Measurements from ENCODE around the gene RNF130. TPM values are rescaled to one million over a fixed set of nuclear protein-coding genes. Genes with fewer than 3 reads are reported as not detected.
A peak's percentile ranks its signal among the peaks of the same experiment; 100 is the strongest.

Gene RNF130
- total RNA-seq, 1 donor from 2014 or later, result 32.4 TPM

DNA sequence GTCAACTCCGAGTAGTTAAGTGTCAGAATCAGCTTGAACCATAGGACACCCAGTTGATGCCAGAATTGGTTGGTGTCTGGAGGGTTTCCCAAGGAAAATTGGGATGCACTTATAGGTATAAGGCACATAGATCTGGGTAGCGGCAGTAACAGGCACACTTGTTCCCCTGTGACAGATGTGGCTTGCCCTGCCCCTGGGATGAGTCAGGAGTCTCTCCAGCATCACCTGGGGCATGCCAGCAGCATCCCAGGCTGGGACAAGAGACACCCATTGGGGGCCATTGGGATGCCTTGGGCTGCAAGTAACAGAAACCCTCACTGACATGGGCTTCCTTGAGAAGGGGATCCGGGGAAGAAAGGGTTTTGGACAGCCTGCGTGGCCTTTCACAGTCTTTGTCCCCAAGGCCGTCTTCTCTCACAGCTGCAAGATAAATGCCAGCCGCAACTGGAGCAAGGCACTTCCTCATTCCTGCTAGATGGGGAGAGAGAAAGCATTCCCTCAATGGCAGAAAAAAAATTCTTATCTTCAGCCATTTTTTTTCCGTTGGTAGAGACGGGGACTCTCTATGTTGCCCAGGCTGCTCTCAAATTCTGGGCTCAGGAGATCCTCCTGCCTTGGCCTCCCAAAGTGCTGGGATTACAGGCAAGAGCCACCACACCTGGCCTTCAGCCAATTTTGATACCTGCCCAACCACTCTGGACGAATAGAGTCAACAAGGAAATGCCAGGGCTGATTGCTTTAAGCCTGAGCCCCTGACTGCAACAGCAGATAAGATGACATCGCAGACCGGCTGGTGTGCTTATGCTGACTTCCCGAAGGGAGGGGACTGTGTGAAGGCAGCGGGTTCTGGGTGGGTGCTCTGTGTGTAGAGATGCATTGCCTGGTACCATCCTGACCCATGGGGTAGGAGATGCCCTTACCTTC, 13.3 kb upstream of the RNF130 start:
- no peak for DNase-seq

DNA sequence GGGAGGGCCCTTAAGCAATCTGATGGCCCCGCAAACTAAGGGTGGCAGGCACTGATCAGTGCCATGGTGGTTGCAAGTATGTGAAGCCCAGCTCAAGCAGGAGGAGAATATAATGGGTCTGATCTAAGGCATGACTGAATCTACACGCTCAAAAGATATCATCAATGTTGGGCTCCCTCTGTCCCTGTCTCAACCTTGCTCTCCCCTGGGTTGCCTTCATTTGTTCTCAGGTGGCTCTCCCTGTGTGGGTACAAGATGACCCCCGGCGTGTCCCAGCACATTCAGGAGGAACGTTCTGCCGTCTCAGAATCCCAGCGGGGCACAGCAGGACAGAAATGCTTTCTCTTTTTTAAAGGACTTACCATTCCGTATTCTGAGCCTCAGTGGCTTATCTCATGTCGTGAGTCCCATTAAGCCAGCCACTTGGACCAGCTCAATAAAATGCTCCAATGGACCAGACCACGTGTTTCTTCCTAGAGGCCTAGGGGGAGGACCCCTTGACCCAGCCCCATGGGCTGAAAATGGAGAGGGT, 12.0 kb upstream of the RNF130 start:
- no peak for DNase-seq

DNA sequence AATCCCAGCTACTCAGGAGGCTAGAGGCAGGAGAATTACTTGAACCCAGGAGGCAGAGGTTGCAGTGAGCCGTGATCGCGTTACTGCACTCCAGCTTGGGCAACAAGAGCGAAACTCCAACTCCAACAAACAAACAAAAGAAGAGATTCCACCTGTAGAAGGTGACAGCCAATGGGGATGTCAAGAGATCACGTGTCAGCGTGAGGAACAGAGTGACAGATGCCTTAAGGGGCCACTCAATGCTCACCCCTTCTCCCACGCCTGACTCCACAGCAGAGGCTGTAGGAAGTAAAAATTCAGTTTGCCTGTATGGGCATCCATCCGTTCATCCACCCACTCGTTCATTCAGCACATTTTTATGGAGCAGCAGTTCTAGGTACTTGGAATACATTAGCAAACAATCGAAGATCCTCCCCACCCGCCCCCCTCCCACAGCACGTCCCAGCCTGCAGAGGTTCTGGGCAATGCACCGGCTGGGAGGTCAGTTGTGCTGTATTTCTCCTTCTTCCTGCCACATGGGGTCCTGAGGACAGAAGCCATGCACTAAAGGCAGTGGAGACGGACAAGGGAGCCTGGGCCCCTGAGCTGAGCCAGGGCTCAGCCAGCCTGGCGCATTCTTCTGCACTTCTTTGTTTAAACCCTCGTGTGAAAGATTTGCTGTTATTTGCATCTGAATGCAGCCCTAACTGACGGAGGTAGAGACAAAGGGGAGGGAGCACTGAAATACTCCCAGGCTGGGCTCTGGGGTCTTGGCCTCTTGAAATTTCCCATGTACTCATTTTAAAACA, 11.3 kb upstream of the RNF130 start:
- DNase-seq, result no peak

DNA sequence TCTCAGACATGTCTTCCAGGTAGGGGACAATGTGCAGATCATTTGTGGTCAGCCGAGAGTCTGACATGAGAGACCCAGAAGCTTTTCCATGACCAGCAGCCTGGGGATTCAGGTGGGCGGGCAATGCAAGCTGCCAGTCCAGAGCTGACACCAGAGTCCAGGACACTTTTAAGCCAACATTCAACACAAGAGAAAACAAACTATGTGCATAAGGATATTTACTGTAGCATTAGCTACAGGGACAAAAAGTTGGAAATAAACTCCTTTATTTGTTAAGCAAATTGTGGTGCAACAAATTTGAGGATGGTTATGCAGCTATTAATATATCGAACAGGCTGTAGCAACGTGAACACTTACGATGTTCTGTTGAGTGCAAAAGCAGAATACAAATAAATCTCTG, 9.9 kb upstream of the RNF130 start:
- no peak for DNase-seq

DNA sequence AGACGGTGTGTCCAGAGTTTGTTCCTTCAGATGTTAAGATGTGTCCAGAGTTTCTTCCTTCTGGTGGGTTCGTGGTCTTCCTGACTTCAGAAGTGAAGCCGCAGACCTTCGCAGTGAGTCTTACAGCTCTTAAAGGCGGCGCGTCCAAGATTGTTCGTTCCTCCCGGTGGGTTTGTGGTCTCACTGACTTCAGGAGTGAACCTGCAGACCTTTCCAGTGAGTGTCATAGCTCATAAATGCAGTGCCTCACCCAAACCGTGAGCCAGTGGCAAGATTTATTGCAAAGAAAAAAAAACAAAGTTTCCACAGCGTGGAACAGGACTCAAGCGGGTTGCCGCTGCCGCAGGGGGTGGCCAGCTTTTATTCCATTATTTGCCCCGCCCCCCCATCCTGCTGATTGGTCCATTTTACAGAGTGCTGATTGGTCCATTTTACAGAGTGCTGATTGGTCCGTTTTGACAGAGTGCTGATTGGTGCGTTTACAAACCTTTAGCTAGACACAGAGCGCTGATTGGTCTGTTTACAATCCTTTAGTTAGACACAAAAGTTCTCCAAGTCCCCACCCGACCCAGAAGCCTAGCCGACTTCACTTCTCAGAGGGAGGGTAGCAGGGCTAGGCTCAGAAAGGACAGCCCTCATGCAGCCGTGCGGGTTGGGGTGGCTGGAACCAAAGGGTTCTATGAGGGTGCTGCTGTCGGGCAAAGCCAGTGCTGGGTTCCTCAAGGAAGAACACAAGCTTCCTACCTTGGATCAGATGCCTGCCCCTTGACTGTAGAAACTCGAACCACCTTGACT, 9.1 kb upstream of the RNF130 start:
- DNase-seq, result no peak

DNA sequence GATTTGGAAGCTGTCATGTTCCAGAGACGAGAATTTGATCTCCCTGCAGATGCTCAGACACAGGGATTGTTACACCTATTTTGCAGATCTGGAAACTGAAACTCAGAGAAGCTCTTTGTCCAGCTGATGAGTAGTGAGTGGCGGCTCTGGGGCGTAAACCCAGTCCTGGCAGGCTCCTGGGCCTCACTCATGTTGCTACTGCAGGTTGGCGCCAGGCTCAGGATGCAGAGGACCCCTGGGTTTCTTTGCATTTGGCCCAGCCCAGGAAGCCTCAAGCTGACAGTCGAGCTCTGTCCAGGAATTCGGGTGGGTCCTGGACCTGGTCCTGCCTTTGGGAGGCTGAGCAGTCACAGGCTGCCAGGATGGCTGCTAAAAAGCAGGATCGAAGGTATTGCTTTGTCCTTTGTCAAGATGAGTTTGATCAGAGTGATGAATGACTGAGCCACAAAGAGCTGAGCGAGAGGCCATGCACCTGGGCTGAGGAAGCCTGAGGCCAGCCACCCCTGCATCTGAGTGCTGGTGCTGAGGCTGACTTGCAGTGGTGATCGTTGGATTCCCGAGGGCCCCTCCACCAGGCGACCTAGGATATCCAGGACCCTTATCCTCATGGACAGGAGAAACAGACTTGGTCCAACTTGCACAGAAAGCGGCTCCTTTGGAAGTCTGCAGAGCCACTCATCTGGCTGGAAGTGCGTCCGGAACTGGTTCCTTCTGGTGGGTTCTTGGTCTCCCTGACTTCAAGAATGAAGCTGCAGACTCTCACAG, 8.3 kb upstream of the RNF130 start:
- DNase-seq, result no peak

DNA sequence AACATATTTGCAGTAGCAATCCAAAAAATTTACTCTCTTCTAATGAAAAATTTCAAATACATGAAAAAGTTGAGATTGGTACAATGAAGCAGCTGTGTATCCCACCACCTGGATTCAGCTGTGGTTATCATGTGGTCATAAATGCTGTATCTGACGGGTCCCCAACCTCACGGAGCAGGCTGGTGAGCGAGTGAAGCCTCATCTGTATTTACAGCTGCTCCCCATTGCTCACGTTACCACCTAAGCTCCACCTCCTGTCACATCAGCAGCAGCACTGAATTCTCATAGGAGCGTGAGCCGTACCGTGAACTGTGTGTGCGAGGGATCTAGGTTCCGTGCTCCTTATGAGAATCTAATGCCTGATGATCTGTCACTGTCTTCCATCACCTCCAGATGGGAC, 6.8 kb upstream of the RNF130 start:
- no peak for DNase-seq

DNA sequence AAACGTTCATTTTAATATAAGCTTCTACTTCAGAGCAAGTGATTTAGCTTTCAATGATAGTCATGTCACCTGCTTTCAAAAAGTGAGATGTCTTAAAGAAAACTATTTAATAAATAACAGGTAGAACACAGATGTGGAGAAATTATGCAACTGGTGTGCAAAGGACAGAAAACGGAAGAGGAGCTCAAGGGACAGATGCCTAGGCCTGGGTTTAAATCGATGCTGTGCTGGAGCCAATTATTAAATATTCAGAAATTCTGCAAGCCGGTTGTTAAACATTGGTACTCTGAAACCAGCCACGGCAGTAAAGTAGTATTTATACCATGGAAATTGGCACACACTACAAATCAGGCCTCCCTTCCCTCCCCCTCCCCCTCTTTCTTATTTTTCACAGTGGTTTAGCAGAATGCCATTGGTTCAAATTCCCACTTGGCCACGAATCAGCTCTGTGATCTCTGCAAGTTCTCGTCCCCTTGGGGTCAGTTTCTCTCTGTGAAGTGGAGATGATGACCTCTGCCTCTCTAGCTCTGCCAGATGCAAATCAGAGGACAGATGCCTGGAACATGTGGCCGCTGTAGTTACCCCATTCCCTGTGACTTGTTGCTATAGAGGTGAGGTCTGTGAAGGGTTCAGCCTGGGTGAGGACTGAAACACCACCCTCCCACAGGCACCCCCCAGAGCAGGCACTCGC, 6.2 kb upstream of the RNF130 start:
- no peak for DNase-seq

DNA sequence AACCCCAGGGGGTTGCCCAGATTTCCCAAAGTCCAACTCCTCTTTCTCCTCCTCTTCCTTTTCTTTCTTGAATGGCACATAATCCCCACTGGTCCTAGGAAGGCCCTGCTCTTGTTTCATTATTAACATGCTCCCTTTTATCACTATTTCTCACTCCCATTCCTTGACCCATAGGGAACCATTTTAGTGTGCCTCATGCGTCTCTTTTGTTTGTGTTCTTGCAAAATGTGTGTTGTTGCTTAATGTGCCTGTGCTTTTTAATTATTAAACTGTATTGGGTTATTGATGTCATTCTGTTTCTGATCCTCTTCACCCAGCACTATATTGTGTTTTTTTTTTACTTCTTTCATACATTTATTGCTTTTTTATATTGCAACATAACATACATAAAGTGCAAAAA, 4.1 kb upstream of the RNF130 start:
- DNase-seq, result no peak

DNA sequence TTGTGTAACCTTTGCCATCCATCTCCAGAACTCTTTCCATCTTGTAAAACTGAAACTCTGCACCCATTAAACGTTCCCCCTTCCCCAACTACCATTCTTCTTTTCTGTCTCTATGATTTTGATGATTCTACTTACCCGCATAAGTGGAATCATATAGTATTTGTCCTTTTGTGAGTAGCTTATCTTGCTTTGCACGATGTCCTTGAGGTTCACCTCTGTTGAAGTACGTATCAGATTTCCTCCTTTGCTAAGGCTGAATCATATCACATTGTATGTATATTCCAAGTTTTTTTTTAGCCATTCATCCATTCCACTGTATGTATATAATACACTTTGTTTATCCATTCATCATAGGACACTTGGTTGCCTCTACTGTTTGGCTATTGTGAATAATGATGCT, 2.9 kb upstream of the RNF130 start:
- DNase-seq, result no peak

DNA sequence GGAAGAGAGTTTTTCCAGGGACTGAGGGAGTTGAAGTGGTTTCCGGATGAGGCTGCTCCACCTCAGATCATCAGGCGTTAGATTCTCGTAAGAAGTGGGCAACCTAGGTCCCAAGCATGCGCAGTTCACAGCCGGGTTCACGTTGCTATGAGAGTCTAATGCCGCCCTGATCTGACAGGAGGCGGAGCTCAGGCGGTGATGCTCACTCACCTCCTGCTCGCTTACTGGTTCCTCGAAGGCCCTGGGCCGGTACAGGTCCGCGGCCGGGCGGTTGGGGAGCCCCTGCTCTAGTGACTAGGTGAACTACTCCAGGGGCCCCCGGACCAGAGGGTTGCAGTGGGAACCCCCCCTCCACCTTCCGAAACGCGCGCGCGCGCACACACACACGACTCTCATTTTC, 997 bp upstream of the RNF130 start:
- DNase-seq, result no peak

DNA sequence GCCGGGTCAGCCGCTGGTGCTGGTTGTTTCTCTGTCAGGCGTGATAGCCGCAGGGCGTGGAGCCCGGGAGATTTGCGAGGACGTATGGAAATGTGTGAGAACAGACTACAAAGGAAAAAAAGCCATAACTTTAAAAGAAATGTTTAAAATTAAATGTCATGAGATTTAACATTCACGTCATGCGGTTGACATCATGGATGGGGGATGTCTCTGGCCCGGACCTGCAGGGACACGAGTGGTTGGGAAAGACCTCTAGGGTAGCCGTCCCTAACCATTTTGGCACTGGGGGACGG, 643 bp upstream of the RNF130 start:
- DNase-seq, result no peak

DNA sequence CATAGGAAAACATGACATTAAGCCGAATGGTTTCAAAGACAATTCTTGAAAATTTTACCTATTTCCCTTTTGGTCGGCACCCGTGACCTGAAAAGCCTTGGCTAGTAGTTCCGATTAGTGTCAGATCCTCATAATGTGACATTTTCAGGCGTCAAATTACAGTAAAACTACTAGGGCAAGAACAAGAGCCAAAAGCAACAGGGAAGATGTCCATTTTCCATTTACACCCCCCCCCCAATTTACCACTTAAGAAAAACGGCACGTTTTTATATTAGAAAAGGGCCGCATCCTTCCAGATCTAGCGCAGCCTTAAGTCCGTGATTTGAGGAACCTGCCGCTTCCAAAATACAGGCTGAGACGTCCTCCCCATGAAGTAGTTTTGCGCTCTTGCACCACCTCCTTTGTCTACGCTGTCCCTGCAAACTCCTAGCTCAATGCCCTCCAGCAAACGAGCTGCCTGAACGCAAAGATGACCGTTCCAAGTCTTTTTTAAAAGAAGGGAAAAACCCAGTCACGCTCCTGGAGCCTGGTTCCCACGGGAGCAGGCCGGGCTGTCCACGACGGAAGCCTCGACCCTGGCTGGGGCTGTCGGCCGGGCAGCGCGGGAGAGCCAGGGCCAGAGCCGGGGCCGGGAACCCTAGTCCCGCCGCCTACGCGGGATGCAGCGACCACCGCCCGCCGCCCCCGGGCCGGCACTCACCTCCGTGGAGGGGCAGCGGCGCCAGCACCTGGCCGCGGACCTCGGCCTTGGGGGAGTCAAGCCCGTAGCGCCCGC, 616 bp downstream of the RNF130 start:
- DNase-seq, result peak; percentile 43

DNA sequence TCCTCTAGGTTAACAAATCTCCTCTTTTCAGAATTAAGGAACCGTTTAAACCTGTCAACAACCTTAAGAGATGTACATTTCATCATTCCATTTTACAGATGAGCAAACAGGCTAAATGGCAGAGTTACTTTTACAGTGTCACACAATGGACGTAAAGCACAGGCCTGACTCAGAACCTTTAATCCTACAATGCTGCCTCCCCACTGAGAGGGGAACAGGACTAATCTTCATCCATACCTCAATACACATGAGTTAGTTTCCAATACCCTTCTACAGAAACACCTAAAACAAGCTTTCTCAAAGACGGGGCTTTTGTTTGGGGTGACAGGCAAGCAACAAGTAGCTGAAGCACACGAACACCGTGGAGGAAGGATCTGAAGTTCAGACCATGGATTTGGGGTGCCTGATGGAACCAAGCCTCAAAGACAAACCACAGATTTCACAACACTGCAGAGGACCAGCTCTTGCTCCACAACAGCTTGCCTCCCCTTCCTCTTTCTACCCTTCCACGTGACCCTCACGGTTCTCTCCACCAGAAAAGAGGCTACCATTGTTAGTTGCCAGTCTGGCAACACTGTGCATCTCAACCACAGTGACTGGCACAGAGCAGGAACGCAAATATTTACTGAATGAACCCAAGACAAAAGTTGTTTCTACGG, 1.8 kb downstream of the RNF130 start:
- no peak for DNase-seq

DNA sequence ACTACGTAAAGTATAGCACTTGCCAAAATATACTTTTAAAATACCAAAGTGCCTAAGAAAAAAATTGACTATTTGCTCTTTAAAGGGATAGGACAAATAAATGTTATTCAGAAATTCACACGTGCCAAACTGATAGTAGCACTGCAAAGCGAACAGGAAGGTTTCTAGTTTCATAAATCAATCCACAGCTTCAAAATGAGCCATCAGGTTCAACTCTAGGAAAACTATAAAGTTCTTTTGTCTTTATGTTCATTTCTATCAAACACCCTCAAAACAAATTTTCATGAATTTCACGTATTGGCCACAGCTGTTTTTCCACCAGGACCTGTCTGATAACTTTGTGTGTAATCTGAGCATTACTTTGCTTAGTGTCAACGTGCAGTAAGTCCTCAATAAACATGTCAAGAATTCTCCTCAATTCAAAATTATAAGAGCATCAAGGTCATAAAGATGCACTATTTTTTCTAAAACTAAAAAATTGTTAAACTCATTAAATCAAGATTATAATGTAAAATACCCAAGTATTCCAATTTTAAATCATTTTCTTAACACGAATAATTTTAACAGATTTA, 3.0 kb downstream of the RNF130 start:
- no peak for DNase-seq

DNA sequence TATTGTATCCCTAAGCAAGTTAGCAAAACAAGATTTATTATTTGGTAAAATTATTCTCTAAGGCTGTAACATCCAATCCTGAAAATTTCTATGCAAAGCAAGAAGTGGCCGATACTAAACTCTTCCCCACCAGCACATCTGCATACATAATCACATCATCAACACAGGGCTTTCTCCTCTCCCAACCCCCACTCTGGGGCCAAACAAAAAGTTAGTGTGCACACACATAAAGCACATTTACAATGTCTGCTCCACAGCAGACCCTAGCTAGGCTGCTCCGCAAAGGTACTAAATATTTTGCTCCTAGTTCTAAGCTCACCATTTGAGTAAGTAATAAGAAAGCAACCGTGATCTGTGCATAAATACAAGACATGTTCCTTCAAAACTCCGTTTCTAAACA, 3.6 kb downstream of the RNF130 start:
- DNase-seq, result no peak

DNA sequence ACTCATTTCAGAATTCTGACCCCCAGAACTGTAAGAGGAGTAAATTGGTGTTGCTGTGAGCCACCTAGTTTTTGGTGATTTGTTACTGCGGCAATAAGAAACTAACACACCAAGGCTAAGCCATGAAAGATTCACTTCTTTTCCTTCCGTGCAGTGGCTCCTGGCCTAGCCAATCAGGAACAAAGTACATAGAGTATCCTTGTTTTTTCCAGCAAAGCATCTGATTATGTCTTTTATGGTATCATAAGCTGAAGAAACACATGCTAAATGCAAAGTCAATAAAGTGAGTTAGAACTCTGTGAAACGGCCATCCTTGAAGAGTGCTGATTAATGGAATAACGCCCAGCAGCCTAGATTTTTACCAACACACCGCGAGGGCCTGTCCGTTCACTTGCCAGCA, 11.4 kb downstream of the RNF130 start:
- DNase-seq, result no peak

DNA sequence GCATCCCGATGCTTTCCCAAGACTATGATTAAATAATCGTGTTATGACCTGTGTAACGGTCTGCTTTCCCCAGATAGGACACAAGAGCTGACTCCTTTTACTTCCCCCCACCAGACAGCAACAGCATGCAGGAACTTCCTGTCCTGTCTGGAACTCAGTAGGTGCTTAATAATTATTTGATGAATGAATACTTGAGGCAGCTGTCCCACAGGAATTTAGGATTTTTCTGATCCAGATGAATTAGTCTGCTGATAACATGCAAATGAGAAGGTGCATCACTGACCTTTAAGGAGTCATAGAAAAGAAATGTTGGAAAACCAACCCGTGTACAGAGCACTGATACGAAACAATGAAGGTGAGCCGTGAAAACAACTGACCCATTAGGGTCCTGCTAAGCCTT, 12.2 kb downstream of the RNF130 start:
- no peak for DNase-seq

DNA sequence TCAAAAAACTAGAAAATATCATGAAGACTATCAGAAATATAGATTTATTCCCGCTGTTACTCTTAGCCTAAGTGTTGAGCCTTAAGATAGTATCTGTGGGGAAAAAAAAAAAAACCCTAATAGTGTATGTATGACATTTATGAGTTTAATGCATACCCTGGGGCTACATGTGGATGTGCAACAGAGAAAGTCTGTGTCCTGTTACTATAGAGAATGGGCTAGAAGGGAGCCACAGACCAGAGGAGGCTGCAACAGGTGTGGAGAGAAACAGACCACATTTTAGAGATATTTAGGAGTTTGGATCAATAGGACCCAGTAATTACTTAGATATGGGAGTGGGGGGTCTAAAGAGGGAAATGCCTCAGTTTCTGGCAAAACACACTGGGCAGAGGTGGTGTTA, 15.4 kb downstream of the RNF130 start:
- DNase-seq, result no peak

DNA sequence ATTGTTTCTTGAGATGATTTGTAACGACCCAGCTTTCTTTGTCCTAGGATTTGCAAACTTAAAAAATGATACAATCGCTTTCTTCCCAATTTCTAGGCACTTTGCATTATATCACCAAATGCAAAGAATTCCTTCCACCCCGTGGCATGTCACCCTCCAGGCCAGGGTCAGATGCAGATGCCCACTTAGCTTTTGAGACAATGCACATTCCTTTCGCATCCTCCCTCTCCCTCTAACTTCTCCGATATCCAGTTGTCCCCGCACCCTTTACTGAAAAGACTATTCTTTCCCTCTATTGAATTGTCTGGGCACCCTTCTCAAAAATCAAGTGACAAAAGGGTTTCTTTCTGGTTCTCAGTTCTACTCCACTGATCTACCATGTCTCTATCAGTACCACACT, 17.3 kb downstream of the RNF130 start:
- DNase-seq, result no peak
